ENCODE results near the gene RFLNA.

DNA sequence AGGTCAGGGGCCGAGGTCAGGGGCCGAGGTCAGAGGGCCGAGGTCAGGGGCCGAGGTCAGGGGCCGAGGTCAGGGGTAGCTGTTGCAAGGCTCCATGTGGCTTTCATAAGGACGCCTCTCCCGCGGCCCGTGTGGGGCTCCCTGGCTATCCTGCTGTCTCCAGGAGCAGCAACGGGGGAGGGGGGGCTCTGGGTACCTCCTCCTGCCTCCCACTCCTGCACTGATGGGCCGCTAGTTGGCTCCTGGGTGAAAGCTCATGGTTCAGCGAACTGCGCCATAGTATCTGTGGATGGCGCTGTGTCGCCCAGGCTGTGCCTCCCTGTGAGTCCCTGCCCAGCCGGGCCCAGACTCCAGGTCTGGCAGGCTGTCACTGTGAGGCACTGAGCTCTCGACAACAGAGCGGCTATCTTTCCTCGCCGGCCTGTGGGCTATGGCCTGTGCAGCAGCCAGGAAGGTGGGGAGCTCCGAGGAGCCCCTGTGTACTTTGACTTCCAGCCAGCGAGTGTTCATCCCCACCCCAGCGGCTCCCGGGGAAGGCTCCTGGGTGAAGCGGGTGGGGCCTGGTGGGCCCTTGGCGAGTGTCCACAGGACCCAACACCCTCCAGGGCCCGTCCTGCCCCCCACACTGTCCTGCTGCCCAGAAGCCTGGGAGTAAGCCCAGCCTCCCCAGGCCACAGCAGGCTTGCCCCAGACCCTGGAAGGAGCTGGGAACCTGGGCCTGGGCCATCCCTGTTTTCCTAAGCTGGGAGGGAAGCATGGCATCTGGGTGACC is 8.1 kb downstream of the RFLNA start:
- TF ChIP-seq EP300 (IDR thresholded peaks at IDR 0.05) (no peak), POLR2AphosphoS5 (IDR thresholded peaks at IDR 0.05) (no peak)

Data from suprapubic skin (tissue), 4 donors.